ENCODE measurements around the gene SOHLH1.

DNA sequence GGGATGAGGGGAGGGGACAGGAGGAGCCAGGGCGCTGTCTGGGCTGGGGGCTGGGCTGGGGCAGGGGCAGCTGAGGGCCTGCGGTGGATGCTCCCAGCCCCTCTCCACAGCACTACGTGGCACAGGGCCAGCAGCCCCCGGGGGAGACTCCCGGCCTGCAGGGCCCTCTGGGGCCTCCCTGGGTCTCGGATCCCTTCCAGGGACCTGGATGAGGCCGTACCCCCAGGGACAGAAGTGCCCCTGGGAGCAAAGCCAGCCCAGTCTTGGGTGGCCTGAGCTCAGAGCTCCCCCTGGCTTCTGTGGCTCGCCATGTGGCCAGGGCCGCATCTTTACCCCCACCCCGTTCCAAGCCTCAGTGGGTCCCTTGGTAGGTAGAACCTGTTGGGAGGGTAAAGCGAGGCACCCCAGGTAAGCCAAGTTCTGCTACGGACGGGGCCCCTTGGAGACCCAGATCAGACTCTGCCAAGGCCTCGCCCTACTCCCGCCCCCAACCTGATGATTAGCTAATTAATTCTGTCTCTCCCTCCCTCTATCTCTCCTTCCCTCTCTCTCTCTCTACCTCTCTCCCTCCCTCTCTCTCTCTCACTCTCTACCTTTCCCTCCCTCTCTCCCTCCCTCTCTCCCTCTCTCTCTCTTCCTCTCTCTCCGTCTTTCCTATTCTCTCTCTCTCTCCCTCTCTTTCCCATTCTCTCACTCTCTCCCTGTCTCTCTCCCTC lies 27.0 kb upstream of the SOHLH1 start:
- TF ChIP-seq EZH2 (IDR thresholded peaks at IDR 0.05; ENCODE audit: insufficient read depth, poor library complexity, severe bottlenecking) = no peak
- no peak for TF ChIP-seq EZH2phosphoT487 (IDR thresholded peaks at IDR 0.05; ENCODE audit: insufficient read depth, low read depth)

Measured in GM23248 (cell line).